BLaER1 (cell line): ENCODE measurements around the gene GJC1.

Experiments
- H3K27ac ChIP-seq: shearing (Covaris generic); formaldehyde crosslinking; 2 replicates; pipeline ENCODE4 v1.8.1; 2022
- H3K27me3 ChIP-seq: shearing (Covaris generic); formaldehyde crosslinking; 2 replicates; pipeline ENCODE4 v1.8.1; 2022
- H3K36me3 ChIP-seq: shearing (Covaris generic); formaldehyde crosslinking; 2 replicates; pipeline ENCODE4 v1.8.1; 2022
- H3K4me1 ChIP-seq: shearing (Covaris generic); formaldehyde crosslinking; 2 replicates; pipeline ENCODE4 v1.8.1; 2022
- H3K4me2 ChIP-seq: shearing (Covaris generic); formaldehyde crosslinking; 2 replicates; pipeline ENCODE4 v1.8.1; 2022
- H3K4me3 ChIP-seq: shearing (Covaris generic); formaldehyde crosslinking; 2 replicates; pipeline ENCODE4 v1.8.1; 2022
- H3K9ac ChIP-seq: shearing (Covaris generic); formaldehyde crosslinking; 2 replicates; pipeline ENCODE4 v1.8.1; 2022
- H3K9me3 ChIP-seq: shearing (Covaris generic); formaldehyde crosslinking; 2 replicates; pipeline ENCODE4 v1.8.1; 2022
- H4K20me1 ChIP-seq: shearing (Covaris generic); formaldehyde crosslinking; 2 replicates; pipeline ENCODE4 v1.8.1; 2022
- Cebpa-rat ChIP-seq: shearing (Covaris generic); IDR thresholded peaks from 2 replicates; pipeline ENCODE4 v1.8.1; 2022

Gene GJC1

DNA sequence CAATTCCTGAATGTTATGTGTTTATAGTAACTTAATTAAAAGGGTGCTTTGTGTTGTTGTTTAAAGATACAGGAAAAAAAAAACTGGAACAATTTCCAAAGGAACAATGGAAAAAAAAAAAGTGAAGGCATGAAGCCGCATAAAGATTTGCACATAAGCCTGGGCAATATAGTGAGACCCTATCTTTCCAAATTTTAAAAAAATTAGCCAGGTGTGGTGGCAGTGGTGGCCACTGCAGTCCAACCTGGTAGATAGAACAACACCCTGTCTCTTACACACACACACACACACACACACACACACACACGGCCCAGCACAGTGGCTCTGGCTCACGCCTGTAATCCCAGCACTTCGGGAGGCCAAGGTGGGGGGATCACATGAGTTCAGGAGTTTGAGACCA is 21.9 kb downstream of the GJC1 start:
- no peaks in the 10 kb centered on the region for H3K27me3 ChIP-seq

DNA sequence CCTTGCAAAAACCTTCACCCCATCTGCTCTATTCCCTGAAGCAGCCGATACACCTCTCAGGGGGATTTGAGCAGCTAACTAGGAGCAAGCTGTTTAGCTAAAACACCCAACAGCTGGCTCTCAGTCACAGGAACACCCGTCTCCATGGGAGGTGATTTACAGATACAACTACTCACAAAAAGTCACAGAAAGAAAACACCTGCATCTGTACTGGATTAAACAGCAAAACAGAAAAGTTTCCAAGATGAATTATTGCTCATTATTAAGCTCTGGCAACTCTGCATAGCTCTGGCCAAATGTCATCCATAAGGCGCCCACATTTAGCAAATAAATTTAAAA is 22.3 kb downstream of the GJC1 start:
- no peak overlapping the region for H3K9ac ChIP-seq
- TF ChIP-seq Cebpa-rat: no peak
- peak overlapping the region; percentile 12; the same call in 1 of the 2 replicates for H3K27ac ChIP-seq
- peak overlapping the region; percentile 46 for H3K4me2 ChIP-seq
- H3K4me3 ChIP-seq: no peak overlapping the region
- H3K4me1 ChIP-seq: peaks cover 27% of the 10 kb centered on the region
- peaks cover 38% of the 10 kb centered on the region for H3K36me3 ChIP-seq
- H4K20me1 ChIP-seq: peaks cover 79% of the 10 kb centered on the region
- H3K9me3 ChIP-seq: no peaks in the 10 kb centered on the region
- no peaks in the 10 kb centered on the region for H3K27me3 ChIP-seq

More for the DNA sequence above, 21.9 kb downstream of the GJC1 start:
- H3K4me2 ChIP-seq: peak overlapping the region; percentile 46
- no peak overlapping the region for H3K9ac ChIP-seq
- TF ChIP-seq Cebpa-rat: no peak
- peak overlapping the region; percentile 12; the same call in 1 of the 2 replicates for H3K27ac ChIP-seq
- H3K4me3 ChIP-seq: no peak overlapping the region
- no peaks in the 10 kb centered on the region for H3K9me3 ChIP-seq
- peaks cover 38% of the 10 kb centered on the region for H3K36me3 ChIP-seq
- H4K20me1 ChIP-seq: peaks cover 83% of the 10 kb centered on the region
- H3K4me1 ChIP-seq: peaks cover 27% of the 10 kb centered on the region

DNA sequence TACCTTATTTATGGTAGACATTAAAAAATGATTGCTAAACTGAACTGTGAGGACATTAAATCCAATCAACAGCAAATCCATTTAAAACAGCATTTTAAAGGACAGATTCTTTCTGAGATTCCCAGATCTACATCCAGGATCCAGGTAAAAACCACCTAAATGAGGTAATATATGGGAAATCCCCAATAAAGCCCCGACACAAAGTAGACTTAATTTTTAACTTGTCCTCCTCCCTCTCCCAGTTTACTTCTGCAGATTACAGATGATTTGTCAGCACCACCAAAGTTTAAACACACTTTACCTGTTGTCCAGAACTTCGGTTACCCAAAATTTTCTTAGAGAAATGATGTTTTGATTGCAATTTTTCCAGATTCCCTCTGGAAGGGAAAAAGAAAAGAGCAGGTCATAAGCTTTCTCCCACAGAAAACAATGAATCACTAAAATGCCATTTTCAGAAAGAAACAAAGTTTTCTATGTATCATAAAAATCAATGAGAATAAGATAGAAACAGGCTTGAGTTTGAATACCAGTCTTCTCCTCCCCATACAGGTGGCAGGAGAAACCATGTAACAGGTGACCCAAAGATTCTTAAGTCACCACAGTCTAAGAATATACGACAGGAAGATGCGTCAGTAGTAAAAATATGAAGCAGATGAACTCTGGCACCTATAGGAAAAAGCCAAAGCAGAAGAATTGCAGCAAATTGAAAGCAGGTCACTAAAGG is 22.8 kb downstream of the GJC1 start:
- no peaks in the 10 kb centered on the region for H3K9me3 ChIP-seq
- H3K9ac ChIP-seq: no peak overlapping the region
- no peak for TF ChIP-seq Cebpa-rat
- H3K36me3 ChIP-seq: peaks cover 40% of the 10 kb centered on the region
- H4K20me1 ChIP-seq: peaks cover 74% of the 10 kb centered on the region
- H3K27ac ChIP-seq: peak overlapping the region; percentile 12; the same call in 1 of the 2 replicates
- peaks cover 27% of the 10 kb centered on the region for H3K4me1 ChIP-seq
- no peak overlapping the region for H3K4me3 ChIP-seq
- no peaks in the 10 kb centered on the region for H3K27me3 ChIP-seq
- peak overlapping the region; percentile 46 for H3K4me2 ChIP-seq

DNA sequence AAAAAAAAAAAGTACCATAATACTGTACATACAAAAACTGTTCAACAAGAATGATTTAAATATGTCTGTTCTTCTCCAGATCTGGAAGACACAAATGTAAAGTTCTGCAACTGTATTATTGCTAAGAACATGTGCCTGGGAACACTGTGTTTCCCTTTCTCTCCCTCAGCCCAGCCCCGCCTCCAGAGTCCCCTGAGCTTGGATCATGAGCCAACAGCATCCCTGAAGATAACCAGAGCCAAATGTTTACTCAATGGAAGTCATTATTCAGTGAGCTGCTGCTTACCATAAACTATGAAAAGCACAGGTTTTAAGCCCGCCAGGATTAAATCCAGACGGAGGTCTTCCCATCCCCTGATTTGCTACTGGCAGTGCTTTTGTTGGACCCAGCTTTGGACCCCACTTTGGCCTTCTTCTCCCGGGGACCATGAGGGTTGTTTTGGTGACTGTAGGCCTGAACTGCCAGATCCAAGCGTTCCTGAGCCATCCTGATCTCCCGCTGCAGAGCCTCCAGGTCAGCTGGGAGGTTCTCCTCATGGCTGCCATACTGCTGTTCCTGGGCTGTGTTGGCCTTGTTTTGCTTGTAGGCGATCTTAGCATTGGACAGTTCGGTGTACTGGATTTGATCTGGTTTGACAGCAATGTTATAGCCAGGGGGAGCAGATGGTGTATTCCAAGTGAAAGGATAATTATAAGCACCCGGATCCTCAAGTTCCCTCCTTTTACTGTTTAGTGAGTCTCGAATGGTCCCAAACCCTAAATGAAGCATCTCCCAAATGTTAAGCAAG is 25.6 kb downstream of the GJC1 start:
- H3K27ac ChIP-seq: no peak overlapping the region
- H4K20me1 ChIP-seq: peaks cover 47% of the 10 kb centered on the region
- H3K4me3 ChIP-seq: no peak overlapping the region
- no peaks in the 10 kb centered on the region for H3K9me3 ChIP-seq
- no peak for TF ChIP-seq Cebpa-rat
- peaks cover 67% of the 10 kb centered on the region for H3K36me3 ChIP-seq
- no peak overlapping the region for H3K9ac ChIP-seq
- H3K4me1 ChIP-seq: peaks cover 20% of the 10 kb centered on the region
- H3K27me3 ChIP-seq: no peaks in the 10 kb centered on the region
- H3K4me2 ChIP-seq: no peak overlapping the region

DNA sequence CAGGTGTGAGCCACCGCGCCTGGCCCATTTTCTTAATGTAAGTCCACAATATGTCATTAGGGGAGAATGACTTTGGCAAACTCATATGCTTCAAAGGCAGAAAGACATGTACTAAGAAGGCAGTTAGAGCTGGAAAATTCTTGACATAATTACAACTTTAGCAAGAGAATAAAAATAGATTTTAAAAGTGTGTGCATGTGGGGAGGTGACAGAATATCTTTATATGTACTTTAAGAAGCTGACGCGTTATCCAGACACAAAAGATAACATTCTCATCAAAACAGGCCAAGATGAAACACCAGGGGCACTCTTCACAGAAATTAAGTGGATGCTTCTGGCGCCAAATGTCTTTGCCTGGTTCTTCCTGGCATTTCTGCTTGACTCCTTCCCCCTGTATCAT is 28.2 kb downstream of the GJC1 start:
- no peak overlapping the region for H3K9ac ChIP-seq
- H3K4me3 ChIP-seq: no peak overlapping the region
- H3K27ac ChIP-seq: no peak overlapping the region
- peaks cover 85% of the 10 kb centered on the region for H3K36me3 ChIP-seq
- no peak for TF ChIP-seq Cebpa-rat
- no peaks in the 10 kb centered on the region for H3K27me3 ChIP-seq
- H3K9me3 ChIP-seq: no peaks in the 10 kb centered on the region
- peaks cover 15% of the 10 kb centered on the region; the same call in 1 of the 2 replicates for H3K4me1 ChIP-seq
- peaks cover 21% of the 10 kb centered on the region for H4K20me1 ChIP-seq
- H3K4me2 ChIP-seq: no peak overlapping the region

DNA sequence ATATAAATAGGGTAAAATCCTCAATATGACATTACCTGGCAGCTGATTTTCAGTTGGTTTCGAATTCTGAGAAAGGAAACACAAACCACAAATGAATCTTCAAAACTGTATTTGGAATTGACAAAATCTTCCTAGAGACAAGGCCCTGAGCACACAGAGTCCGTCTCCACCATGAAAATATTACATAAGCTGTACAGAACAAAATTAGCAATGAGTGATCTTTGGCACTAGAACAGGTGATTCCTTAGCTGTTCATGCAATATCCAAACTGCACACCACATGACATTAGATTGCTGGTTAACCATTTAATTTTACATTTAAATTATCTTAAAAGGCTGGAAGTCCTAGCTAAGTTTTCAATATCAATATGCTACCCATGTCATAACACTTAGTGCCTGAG is 31.7 kb downstream of the GJC1 start:
- no peak overlapping the region for H3K27ac ChIP-seq

DNA sequence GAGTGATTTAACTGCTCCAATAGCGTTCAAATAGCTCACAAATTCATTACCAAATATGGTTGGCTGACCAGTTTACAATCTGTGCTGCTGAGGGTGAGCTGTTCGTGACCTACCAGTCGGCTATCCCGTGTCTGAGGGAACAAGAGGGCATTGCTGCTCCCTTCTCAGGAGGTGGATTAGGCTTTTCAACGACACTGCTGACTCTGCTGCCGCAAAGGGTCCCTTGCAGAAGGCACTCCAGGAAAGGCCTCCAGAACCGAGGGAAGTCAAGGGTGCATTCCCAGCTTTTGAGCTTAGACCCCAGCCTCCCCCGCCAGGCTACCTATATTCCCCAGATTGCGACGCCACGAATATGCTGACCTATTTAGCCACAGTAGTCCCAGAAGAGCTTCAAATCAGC is 32.3 kb downstream of the GJC1 start:
- no peaks in the 10 kb centered on the region for H3K9me3 ChIP-seq
- H3K27ac ChIP-seq: no peak overlapping the region
- no peaks in the 10 kb centered on the region for H4K20me1 ChIP-seq
- no peak overlapping the region for H3K9ac ChIP-seq
- H3K36me3 ChIP-seq: peaks cover 50% of the 10 kb centered on the region
- no peak overlapping the region; the same call in 1 of the 2 replicates for H3K4me2 ChIP-seq
- TF ChIP-seq Cebpa-rat: no peak
- no peaks in the 10 kb centered on the region for H3K27me3 ChIP-seq
- H3K4me3 ChIP-seq: no peak overlapping the region
- H3K4me1 ChIP-seq: peaks cover 49% of the 10 kb centered on the region

More for the DNA sequence above, 31.7 kb downstream of the GJC1 start:
- H3K4me2 ChIP-seq: peak overlapping the region; percentile 23
- peaks cover 55% of the 10 kb centered on the region for H3K36me3 ChIP-seq
- no peaks in the 10 kb centered on the region for H3K9me3 ChIP-seq
- no peak overlapping the region for H3K9ac ChIP-seq
- peaks cover 2% of the 10 kb centered on the region; the same call in 1 of the 2 replicates for H4K20me1 ChIP-seq
- no peak overlapping the region for H3K4me3 ChIP-seq
- H3K4me1 ChIP-seq: peaks cover 45% of the 10 kb centered on the region
- TF ChIP-seq Cebpa-rat: no peak
- no peaks in the 10 kb centered on the region for H3K27me3 ChIP-seq

DNA sequence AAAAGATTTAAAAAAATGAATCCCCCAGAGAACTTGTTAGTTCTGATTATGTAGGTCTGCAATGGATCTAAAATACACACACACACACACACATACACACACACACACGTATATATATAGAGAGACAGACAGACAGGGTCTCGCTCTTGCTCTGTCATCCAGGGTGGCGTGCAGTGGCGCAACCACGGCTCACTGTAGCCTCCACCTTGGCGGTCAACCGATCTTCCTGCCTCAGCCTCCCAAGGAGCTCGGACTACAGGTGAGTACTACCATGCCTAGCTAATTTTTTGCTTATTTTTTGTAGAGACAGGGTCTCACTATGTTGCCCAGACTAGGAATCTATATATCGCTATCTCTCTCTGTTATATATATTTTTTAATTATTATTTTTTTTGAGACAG is 33.4 kb downstream of the GJC1 start:
- peaks cover 49% of the 10 kb centered on the region for H3K4me1 ChIP-seq
- H3K9ac ChIP-seq: no peak overlapping the region
- no peaks in the 10 kb centered on the region for H3K9me3 ChIP-seq
- H3K4me3 ChIP-seq: no peak overlapping the region
- H3K27me3 ChIP-seq: no peaks in the 10 kb centered on the region
- H3K4me2 ChIP-seq: no peak overlapping the region
- TF ChIP-seq Cebpa-rat: no peak
- H4K20me1 ChIP-seq: no peaks in the 10 kb centered on the region
- no peak overlapping the region for H3K27ac ChIP-seq
- H3K36me3 ChIP-seq: peaks cover 40% of the 10 kb centered on the region

DNA sequence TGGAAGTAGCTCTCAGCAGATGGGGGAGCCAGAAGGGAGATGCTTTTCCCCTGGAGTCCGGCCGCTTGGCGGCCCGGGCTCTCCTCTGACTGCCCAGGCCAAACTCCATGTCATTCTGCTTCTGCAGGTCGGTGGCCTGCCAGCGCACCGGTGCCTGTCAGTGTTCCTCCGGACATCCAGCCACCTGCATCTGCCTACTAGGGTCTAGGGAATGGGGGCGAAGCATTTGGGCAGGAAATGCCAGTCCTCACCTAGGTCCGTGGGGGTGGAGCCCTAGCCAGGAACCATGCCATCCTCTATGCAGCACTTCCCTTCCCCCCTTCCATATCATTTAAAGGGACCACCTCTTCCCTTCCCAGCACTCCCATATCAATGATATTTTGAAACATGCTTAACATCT is 34.2 kb downstream of the GJC1 start:
- no peak for TF ChIP-seq Cebpa-rat
- peaks cover 49% of the 10 kb centered on the region for H3K4me1 ChIP-seq
- no peak overlapping the region for H3K4me3 ChIP-seq
- peak overlapping the region; percentile 79 for H3K4me2 ChIP-seq
- H3K27ac ChIP-seq: peak overlapping the region; percentile 83
- H3K9ac ChIP-seq: no peak overlapping the region
- no peaks in the 10 kb centered on the region for H3K27me3 ChIP-seq
- H4K20me1 ChIP-seq: no peaks in the 10 kb centered on the region
- H3K36me3 ChIP-seq: peaks cover 32% of the 10 kb centered on the region
- H3K9me3 ChIP-seq: no peaks in the 10 kb centered on the region

DNA sequence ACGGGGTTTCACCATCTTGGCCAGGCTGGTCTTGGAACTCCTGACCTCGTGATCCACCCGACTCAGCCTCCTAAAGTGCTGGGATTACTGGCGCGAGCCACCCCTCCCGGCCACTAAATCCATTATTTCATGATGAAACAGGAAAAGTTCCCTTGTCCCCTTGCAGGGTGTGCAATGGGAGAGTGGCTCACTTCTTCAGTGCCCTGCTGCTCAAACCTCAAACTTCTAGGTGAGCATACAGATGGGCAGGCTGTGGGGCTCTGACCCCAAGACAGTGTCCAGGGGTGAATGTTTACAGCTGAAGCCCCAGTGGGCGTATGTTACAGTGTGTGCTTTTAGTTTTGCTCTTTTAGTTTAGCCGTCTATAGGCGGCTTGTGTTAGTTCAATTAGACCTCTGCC is 34.7 kb downstream of the GJC1 start:
- no peaks in the 10 kb centered on the region for H3K27me3 ChIP-seq
- TF ChIP-seq Cebpa-rat: no peak

More for the DNA sequence above, 34.7 kb downstream of the GJC1 start:
- H3K4me2 ChIP-seq: peak overlapping the region; percentile 79
- H3K4me3 ChIP-seq: no peak overlapping the region
- no peaks in the 10 kb centered on the region for H4K20me1 ChIP-seq
- H3K27ac ChIP-seq: peak overlapping the region; percentile 83
- peaks cover 27% of the 10 kb centered on the region for H3K36me3 ChIP-seq
- H3K9me3 ChIP-seq: no peaks in the 10 kb centered on the region
- H3K9ac ChIP-seq: peak overlapping the region; percentile 65; the same call in 1 of the 2 replicates
- peaks cover 49% of the 10 kb centered on the region for H3K4me1 ChIP-seq
